Stimulated activated CD4-positive, alpha-beta T cell treated with anti-CD3 and anti-CD28 coated beads, Interleukin-15, amount 100 ng/mL, for 24 hours (primary cell): ENCODE data around the gene KANK4.
A peak's percentile ranks its signal among the peaks of the same experiment; 100 is the strongest.

Experiments
- DNase-seq: peaks from one replicate; pipeline ENCODE4 v3.0.0-alpha.2; 2020

KANK4 gene

GRCh38 chr1:62304515-62304914 is 14.7 kb downstream of the KANK4 start:
- no peak for DNase-seq

GRCh38 chr1:62301726-62302390 is 17.4 kb downstream of the KANK4 start:
- DNase-seq: no peak

- DNase-seq: no peak
Measured at GRCh38 chr1:62299426-62300200, 19.6 kb downstream of the KANK4 start.

GRCh38 chr1:62295921-62296491 is 23.2 kb downstream of the KANK4 start:
- DNase-seq: no peak

GRCh38 chr1:62294261-62294660 is 25.0 kb downstream of the KANK4 start:
- peak; percentile 28 for DNase-seq

- DNase-seq: no peak
Measured at GRCh38 chr1:62288662-62289061, 30.6 kb downstream of the KANK4 start.

- no peak for DNase-seq
Measured at GRCh38 chr1:62288224-62288623, 31.0 kb downstream of the KANK4 start.

GRCh38 chr1:62286786-62287224 is 32.4 kb downstream of the KANK4 start:
- no peak for DNase-seq

GRCh38 chr1:62285984-62286785 is 33.0 kb downstream of the KANK4 start:
- DNase-seq: no peak

- no peak for DNase-seq
Measured at GRCh38 chr1:62285440-62285839, 33.8 kb downstream of the KANK4 start.

GRCh38 chr1:62283986-62284385 is 35.2 kb downstream of the KANK4 start:
- DNase-seq: no peak

GRCh38 chr1:62282909-62283755 is 36.1 kb downstream of the KANK4 start:
- DNase-seq: no peak

GRCh38 chr1:62281922-62282555 is 37.2 kb downstream of the KANK4 start:
- no peak for DNase-seq

- no peak for DNase-seq
Measured at GRCh38 chr1:62280960-62281465, 38.2 kb downstream of the KANK4 start.

GRCh38 chr1:62280150-62280549 is 39.1 kb downstream of the KANK4 start:
- DNase-seq: no peak

- no peak for DNase-seq
Measured at GRCh38 chr1:62276791-62277190, 42.4 kb downstream of the KANK4 start.

GRCh38 chr1:62274496-62275485 is 44.4 kb downstream of the KANK4 start:
- no peak for DNase-seq

GRCh38 chr1:62273953-62274352 is 45.3 kb downstream of the KANK4 start:
- DNase-seq: no peak

- DNase-seq: peak; percentile 52
Measured at GRCh38 chr1:62271948-62272728, 47.1 kb downstream of the KANK4 start.
